KG1 (cell line): ENCODE data around the gene LRP8.
A peak's percentile ranks its signal among the peaks of the same experiment; 100 is the strongest.

ENCODE experiments used
- DNase-seq: peaks from one replicate; lab custom pipeline; 2025; lab: John Stamatoyannopoulos, UW

Gene LRP8

DNA sequence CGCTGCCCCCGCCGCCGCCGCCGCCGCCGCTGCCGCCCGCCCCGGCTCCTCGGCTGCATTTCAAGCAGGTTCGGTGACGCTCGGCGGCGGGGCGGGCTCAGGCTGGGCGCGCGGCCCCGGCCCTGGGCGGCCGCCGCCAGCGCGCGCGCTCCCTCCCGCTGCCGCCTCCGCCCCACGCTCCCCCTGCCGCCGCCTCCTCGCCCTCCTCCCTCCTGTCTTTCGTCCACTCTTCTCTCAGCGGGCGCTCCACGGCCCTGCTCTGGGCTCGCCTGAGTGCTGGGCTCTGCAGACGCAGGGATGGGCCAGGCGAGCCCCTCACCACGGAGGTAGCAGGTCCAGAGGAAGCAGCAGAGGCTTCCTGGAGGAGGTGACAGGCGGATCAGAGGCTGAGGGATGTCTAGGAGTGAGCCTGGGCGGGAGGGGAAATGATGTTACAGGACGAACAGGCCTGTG is at the start of gene LRP8:
Gene LRP8, minus strand, starts transcription at position 62 of the 453 bp plus-strand sequence. CDS start 158 bp downstream, outside the sequence.
- peak; percentile 26 for DNase-seq

DNA sequence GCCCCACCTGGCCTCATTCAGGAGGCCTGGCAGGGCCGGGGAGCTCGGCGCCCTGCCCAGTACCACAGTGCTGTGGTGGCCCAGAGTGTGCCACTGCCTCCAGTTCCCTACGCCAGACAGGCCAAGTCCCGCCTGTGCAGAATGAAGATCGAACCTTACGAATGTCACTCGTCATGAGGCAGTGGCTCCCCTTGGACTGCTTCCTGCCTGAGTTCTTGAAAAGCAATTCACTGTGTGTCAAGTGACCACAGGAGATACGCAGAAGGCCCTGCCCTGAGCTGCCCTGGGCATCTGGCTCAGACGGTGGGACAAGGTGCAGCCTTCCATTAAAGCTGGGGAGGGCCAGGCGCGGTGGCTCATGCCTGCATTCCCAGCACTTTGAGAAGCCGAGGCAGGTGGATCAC is 49.6 kb upstream of the LRP8 start:
- no peak for DNase-seq

DNA sequence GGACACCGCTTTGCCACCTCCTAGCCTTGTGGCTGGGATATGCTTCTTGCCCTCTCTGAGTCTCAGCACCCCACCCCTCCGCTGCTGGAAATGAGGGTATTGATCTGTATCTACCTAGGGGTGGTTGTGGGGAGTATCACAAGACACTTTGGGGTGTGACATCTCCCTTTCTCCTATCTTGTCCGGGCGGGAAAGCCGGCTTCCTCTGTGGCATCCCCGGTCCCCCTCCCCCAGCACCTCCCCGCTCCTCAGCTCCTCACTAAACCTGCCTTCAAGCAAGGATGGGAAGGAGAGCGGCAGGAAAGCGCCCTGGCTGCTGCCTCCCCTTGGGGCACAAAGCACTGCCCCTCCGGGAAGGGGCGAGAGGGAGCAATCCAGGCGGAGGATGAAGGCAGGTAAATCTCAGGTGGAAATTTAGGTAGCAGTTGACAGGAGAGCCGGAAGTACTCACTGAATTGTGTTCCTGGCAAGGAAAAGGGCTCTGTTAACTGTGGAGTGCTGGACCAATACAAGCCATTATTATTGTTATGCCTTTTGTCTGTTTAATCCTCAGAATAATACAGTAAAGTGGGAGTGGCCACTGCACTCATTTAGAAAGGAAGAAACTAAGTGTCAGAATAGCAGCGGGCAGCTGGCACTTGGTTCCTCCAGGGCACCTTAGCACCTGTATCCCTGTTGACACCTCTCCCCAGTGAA is 49.0 kb upstream of the LRP8 start:
- no peak for DNase-seq

DNA sequence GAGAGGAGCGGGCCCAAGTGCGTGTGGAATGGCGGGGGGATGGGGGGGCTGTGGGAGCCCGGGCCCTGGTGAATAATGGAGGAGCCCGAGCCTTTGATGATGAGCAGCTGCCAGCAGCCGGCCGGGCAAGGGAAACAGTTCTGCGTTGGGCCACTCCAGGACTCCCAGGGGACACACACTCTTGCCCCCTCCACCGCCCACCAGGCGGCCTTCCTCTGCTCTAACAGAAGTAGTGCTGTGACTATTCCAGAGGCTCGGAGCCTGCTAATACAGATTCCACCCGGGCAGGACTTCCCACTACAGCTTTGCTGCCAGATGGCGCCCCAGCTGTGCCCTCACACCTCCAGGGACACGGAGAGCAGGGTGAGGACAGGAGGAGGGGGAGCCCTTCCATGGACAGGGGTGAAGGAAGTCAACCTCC is 48.2 kb upstream of the LRP8 start:
- DNase-seq = no peak

DNA sequence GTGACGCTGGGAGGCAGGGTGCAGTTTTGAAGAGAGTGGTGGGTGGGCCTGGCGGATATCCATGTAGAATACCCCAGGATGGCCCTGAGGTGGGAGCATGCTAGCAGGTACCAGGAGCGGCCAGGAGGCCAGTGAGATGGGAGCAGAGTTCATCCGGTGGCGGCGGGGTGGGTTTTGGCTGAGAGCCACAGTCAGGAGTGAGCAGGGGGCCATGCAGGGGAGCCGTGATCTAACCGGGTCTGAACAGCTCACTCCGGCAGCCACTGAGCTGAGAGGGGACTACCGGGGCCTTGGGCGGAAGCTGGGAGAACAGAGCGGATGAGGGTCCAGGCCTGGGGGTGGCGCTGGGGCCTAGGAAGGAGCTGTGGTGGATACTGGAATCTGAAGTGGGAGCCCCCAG is 47.6 kb upstream of the LRP8 start:
- no peak for DNase-seq

DNA sequence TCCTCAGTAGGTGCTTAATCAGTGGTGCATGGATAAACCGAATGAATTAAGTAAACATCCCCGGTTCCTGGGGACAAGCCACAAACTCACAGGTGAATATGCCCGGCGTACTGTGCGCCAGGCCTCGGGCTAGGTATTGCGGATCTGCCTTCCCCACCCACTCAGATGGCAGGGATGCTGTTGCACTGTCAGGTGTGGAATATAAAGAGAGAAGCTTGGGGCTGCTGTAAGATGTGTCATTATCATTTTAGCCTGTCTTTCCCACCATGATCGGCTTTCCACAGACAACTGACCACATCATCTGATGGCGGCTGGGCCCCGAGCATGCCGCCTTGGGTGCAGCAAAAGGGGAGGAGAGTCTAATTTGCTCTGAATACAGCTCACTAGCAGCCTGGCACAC is 45.4 kb upstream of the LRP8 start:
- no peak for DNase-seq

DNA sequence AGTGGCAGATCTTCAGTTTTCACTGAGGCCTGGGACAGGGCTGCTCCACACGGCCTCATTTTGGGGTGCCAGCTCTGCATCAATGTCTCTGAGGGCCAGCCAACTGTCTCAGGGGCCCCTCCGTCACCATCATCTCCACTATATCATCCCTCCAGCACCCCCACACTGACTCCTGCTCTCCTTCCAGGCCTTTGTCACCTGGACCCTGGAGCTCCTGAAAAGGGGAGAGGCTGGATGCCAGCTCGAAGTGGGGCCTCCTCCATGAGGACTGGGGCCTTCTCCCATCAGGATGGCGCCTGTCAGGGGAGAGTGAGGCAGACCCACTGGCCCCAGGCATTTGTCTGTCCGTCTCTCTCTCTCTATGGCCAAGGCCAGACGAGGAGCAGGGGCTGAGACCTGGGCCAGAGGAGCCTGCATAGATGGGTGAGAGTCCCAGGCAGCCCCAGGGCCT is 44.7 kb upstream of the LRP8 start:
- no peak for DNase-seq

DNA sequence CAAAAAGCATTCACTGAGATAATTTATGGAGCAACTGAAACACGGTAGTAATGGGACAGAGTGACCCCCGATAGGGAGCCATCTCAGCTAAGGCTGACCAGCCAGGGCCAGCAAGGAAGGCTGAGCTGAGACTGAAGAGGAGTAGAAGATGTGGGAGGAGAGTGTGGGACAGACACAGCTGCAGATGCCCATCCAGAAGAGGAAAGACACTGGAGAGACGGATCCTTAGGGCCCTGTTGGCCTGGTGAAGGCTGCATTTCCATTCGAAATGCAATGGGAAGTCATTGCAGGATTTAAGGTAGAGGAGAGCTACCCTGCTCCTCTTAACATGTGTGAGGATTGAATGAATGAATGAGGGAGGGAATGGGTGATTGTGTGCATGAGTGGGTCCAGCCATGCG is 44.0 kb upstream of the LRP8 start:
- no peak for DNase-seq

DNA sequence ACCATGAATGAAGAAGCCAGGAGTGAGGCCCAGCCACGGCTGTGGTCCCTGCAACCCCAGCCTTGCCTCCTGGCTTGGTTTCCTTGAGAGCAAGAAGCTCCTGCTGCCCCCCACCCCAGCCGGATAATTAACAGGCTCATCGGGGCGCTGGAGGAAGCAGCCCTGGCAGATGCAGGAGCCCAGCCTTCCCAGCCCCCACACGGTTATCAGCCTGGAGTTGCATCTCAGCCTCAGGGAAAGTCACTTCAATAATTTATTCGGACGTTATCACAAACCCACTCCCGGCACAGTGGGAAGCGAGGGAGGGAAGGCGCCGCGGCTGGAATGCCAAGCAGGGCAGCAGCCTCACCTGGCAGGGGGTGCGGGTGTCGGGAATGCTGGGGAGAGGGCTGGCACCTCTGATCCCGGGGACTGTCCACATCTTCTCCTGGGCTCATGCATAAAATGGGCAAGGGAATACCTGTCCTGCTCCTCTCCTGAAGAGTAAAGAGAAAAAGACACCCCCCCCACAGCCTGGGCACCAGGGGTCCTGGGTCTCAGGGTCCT is 43.3 kb upstream of the LRP8 start:
- no peak for DNase-seq

DNA sequence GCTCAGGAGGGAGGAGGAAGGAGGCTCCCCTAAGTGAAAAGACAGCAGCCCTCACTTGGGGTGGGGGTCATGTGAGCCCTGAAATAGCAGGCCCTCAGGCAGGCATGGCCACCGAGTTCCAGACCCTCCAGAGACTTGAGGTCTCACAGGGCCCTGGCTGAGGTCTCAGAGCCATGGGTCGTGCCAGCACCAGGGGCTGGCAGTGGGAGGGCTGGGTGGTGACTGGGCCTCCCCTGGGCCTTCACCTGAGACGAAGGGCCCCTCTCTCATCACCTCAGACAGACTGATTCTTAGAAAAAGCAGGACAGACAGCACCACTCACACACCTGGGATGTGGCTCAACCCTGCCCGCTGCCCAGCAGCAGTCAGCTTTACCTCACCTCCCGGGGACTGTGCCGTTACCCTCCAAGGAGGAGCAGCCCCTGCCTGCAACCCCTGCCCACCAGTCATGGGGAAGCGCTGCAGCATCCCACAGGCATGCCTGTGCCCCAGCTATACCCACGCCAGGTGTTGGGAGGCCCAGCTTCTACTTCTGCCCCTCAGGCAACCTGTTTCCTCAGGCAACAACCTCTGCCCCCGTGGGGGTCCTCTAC is 42.6 kb upstream of the LRP8 start:
- no peak for DNase-seq

DNA sequence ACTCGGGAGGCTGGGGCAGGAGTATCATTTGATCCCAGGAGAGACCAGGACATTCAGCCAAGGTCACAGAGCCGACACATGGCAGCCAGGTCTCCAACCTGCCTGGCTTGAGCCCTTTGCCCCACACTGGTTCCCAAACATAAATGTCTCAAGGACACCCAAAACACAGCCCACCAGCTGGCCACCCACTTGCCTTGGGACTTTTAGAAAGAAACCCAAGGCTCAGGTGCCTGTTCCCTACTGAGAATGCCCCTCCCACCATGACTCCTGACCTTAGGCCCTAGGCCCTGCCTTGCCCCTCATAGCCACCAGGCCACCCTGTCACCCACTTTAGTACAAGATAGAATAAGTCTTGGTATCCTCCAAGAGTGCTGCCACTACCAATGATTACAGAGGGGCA is 41.9 kb upstream of the LRP8 start:
- no peak for DNase-seq

DNA sequence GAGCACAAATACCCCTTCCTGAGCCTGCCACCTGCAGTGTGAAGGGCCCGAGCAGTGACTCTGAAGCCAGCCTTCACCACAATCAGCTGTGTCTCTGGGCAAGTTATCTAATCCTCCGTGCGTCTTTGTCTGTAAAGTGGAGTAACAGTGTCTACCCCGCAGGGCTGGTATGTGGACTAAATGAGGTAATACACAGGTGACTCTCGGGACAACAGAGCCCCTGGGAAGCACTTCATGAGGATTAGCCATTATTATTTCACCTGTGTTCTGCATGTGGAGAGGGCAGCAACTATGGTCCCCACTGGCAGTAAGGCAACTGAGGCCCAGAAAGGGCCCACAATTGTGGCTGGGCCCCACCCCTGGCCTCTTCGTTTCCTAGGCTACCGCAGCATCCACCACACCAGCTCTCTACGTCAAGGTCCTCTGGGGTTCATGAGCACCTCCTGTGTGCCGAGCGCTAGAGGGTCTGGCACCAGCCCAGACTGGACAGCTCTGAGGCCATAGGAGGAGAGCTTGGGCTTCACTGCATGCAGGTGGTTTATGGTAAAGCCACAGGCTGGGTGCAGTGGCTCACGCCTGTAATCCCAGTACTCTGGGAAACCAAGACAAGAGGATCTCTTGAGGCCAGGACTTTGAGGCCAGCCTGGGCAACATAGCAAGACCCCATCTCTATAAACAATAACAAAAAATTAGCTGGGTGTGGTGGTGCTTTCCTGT is 41.3 kb upstream of the LRP8 start:
- no peak for DNase-seq

DNA sequence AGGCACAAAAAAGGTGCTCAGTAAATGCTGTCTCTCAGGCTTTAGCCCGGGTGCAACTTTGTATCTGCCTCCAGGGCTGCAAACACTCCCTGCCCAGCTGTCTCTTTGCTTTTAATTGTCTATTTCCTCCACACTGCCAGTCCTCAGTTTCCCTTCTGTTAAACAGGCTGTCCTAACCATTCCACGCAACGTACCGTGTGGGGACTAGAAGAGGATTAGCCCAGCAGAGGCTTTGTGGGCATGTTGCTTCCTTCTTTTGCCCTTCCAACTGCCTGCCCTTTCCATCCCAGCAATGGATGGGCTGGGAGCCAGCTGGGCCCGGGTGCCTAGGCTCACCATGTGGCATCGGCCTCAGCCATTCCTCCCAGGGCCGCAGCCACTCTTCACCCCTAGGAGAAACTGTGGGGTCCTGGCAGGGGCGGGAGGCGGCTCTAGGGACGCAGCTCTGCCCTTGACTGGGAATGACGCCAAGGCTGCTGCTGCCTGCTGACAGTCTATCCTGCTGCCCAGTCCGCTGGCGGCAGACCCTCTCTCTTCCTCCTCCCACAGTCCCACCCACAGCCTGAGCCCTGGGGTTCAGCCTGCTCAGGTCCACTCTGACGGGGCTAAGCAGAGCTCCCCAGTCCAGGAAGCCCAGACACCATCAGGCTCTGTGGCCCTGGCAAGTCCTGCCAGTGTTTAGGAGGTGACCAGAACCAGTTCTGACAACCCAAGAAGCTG is 40.6 kb upstream of the LRP8 start:
- no peak for DNase-seq

DNA sequence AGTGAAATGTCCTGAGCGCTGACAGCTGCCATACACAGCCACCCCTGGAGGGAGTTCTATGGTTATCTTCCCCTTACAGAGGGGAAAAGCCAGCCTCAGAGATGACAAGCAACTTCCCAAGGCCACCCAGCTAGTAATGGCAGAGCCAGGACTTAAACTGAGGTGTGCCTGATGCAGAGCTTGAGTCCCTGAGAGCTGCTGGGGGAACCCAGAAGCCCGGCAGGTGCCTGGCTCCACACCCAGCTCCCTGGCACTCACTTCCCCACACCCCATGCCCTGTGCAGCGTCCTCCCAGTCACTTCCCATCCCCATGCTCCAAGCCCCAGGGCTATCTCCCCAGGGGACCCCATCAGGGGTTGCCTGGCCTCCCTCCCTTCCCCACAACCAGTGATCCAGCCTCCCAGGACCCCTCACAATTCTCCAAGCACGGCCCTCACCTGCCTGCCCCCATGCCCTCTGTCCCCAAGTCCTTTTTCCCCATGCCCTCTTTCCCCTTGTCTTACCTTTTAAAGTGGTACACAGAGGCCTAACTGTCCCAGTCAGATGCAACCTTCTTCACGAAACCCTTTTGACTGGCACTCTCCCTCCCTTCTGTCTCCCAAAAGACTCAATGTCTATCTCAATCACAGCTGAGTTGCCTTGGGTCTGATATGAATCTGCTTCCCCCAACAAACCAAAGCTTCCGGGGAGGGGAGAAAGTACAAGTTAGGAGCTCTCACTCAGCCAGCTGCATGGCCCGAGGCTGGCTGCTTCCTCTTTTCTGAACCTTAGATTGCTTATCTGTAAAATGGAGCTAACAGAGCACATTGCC is 39.8 kb upstream of the LRP8 start:
- peak; percentile 62 for DNase-seq

DNA sequence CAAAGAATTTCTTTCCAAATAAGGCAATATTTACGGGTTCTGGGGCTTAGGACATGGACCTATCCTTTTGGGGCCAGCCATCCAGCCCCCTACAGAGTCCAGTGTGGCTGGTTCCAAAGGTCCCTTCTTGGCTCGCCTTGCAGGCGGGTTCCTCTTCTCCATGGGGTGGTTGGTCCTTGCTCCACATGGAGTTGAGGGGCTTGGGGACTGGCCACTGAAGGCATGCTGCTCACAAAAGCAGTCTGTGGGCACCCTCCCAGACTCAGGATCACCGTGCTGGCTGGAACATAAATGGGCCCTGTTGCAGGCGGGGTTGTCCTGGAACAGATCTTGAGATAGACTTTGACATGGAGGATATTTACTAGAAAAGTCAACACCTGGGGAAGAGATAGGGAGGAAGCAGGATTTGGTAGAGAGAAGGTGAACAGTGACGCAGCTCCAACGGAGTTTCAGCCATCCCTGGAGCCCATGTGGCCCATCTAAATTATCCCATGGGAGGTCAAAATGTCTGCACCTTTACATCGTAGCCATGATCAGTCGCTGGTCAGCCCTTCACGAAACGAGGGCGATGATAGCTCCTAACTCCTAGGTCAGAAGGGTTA is 39.1 kb upstream of the LRP8 start:
- DNase-seq = no peak

DNA sequence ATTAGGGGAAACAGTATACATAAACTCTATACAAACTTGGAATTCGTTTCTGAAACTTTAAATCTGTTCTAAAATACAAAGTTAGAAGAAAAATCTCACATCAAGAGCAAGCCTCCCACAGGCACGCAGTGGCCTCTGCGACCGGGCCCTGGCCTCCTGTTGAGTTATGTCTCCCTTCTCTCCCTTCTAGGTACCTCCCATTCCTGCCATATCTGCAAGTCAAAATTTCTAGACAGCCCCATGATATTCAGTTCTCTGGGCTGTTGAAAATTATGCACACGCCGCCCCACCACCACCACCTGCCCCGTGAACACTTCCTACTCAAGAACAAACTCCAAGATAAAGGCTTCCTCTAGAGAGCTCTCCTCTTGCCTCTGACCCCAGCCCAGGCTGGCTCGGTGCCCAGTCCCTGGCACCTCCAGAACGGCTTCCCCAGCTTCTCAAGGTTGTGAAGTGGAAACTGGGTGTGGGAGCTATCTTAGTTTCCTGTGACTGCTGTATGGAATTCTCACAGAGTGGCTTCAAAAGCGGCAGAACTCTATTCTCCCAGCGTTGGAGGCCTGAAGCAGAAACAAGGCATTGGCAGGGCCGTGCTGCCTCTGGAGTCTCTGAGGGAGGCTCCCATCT is 37.7 kb upstream of the LRP8 start:
- DNase-seq = no peak

DNA sequence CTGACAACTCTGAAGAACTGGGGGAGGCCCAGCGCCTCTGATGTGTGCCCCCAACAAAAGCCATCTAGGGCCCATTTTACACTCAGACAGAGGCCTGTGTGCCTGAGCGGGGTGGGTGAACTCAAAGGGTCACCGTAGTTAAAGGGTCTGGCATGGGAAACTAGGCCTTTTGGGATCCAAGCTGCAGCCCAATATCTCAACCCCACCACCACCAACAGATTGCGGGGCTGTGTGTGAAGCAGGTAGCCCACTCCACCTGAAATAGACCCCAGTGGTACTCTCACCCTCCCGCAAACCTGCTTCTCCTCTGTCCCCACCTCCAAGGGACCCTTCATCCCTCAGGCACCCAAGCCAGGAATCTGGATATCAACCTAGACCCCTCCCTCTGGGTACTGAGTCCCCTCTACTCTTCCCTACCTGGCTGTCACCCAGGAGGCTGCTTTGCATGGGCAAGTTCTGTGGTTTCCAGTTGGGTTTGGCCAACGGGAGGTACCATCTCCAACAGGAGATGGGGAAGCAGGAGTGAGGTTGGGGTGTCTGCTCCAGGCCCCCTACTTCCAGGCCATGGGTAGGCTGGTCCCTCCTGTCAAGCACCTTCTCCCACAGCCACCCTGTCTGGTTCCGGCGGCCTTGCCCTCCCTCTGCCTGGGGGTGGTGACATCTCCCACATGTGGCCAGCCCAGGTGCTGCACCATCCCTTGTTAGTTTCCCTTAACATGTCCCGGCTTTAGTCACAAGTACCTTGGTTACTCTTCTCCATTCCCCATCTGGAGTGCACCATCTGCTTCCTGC is 35.2 kb upstream of the LRP8 start:
- no peak for DNase-seq

DNA sequence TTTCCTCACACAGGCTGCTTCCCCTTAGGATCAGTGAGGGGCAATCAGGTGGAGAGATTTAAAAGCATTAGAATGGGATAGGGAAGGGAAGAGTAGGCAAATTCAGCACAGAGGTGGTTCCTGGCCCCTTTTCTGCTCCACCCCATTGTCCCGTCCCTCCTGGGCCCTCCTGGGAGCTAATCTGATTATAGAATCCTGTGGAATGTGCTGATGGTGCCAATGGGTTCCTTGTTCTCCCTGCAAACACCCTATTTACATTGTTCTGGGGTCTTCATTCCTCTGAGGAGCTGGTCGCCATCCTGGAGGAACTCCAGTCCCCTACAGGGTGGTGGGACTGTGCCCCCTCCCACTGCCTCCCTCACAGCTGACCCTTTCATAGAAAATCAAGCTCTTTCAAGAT is 34.4 kb upstream of the LRP8 start:
- no peak for DNase-seq

DNA sequence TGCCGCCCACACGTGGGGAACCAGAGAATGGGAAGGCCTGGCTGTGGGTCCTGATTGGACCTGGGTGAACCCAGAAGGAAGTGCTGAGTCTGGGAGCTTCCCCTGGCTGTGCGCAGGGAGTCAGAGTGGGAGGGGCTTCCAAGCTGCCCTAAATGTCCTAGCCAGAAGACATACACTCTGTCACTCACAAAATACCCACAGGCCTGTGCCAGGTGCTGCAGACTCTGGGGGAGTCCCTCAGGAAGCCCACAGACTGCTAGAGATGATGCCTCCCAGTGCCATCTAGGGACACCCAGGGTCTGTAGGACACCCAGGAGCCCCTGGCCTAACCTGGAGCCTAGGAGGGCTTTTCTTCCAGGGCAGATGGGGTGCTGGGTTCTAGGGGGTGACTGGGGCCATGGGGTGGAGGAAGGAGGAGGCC is 33.7 kb upstream of the LRP8 start:
- no peak for DNase-seq

DNA sequence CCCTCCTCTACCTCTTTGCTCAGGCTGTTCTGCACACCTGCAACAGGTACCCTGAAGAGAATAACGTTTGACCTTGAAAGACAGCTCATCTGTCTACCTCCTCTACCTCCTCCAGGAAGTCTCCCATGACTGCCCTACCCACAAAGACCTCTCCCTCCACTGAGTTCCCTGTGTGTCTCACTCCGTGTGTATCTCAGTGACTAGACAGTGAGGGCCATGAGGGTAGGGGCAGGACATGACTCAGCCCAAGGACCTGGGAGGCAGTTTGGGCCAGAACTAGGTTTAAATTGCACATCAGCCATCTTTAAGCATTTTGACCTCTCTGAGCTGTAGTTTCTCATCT is 32.0 kb upstream of the LRP8 start:
- DNase-seq = no peak
